Measurements from ENCODE around the gene HBS1L.

The HBS1L gene

DNA sequence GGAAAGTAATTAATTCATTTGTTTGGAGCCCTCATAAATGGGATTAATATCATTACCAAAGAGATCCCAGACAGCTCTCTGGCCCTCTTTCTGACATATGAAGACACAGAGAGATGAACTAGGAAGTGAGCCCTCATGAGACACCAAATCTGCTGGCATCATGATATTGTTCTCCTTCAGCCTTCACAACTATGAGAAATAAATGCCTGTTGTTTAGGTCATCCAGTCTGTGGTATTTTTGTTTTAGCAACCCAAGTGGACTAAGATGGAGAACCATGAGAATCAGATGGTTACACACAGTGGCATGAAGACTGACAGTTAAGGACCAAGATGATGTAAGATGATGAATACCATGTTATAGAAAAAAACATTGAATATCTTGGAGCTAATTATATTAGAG lies 16.9 kb upstream of the HBS1L start:
- no peak overlapping the region for H2BK5ac ChIP-seq (ENCODE audit: low read length)
- DNase-seq (ENCODE audit: low spot score), result no peak
- no peak overlapping the region for H3K23ac ChIP-seq (ENCODE audit: low read depth, low read length, poor library complexity)
- no peaks in the 10 kb centered on the region for H3K9me3 ChIP-seq (replicated peaks in 1 of 2; ENCODE audit: control insufficient read depth in 2 of 2, insufficient read depth in 1 of 2, low read depth in 1 of 2, low read length in 2 of 2)
- H3K27me3 ChIP-seq (ENCODE audit: control insufficient read depth in 3 of 3, insufficient read depth in 3 of 3, low read depth in 1 of 3, low read length in 3 of 3), result no peaks in the 10 kb centered on the region
- no peak overlapping the region for H3K4ac ChIP-seq (ENCODE audit: low read length)
- H3K9ac ChIP-seq (ENCODE audit: low read depth, low read length, poor library complexity), result no peak overlapping the region
- no peak overlapping the region for H3K27ac ChIP-seq (replicated peaks; ENCODE audit: low read length)
- H3K4me3 ChIP-seq (ENCODE audit: low read length in 2 of 2), result no peak overlapping the region
- H3K4me2 ChIP-seq (ENCODE audit: insufficient read depth, low read length, poor library complexity, severe bottlenecking), result no peak overlapping the region
- H2BK15ac ChIP-seq (ENCODE audit: low read length), result no peak overlapping the region
- no peak overlapping the region for H2BK120ac ChIP-seq (ENCODE audit: low read depth, low read length)
- no peaks in the 10 kb centered on the region for H3K79me1 ChIP-seq (ENCODE audit: low read depth, low read length)
- no peak overlapping the region for H3K18ac ChIP-seq (ENCODE audit: low read length)
- H4K91ac ChIP-seq (ENCODE audit: low read depth, low read length, poor library complexity), result no peak overlapping the region
- H3K4me1 ChIP-seq (ENCODE audit: control insufficient read depth in 2 of 2, insufficient read depth in 1 of 2, low read depth in 1 of 2, low read length in 2 of 2), result no peaks in the 10 kb centered on the region
- no peaks in the 10 kb centered on the region for H3K36me3 ChIP-seq (replicated peaks in 1 of 2; ENCODE audit: control insufficient read depth in 2 of 2, insufficient read depth in 2 of 2, low read length in 2 of 2)
- H4K8ac ChIP-seq (ENCODE audit: low read depth, low read length), result no peak overlapping the region
- H2AK5ac ChIP-seq (ENCODE audit: low read depth, low read length), result no peak overlapping the region
- H2BK12ac ChIP-seq (ENCODE audit: low read length), result no peak overlapping the region
- H2AFZ ChIP-seq (ENCODE audit: low read length), result no peak overlapping the region
- H3K14ac ChIP-seq (ENCODE audit: low read length), result no peak overlapping the region

DNA sequence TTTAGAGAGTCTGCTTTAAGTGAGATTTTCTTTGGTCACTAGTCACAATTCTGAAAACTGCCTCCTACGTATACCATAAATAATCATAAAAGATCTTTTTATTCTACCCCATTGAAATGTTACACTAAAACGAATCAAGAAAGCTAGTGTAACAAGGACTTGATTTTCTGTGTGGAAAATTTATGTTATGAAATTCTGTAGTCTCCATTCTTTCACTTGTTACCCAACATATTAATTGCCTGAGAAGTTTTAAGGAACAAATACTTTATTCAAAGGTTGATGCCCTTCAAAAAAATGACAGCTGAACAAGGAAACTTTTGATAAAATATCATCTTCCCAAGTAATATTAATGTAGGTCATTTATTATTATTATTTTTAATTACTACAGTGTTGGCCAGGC lies 13.3 kb upstream of the HBS1L start:
- Histone ChIP-seq H2AK5ac (ENCODE audit: low read depth, low read length) (no peak overlapping the region), H2AFZ (ENCODE audit: low read length) (no peak overlapping the region), H3K27me3 (ENCODE audit: control insufficient read depth in 3 of 3, insufficient read depth in 3 of 3, low read depth in 1 of 3, low read length in 3 of 3) (no peaks in the 10 kb centered on the region), H3K27ac (replicated peaks; ENCODE audit: low read length) (no peak overlapping the region), H2BK120ac (ENCODE audit: low read depth, low read length) (no peak overlapping the region), H2BK5ac (ENCODE audit: low read length) (no peak overlapping the region), H3K79me1 (ENCODE audit: low read depth, low read length) (no peaks in the 10 kb centered on the region), H3K4me2 (ENCODE audit: insufficient read depth, low read length, poor library complexity, severe bottlenecking) (no peak overlapping the region), H3K23ac (ENCODE audit: low read depth, low read length, poor library complexity) (no peak overlapping the region), H3K36me3 (replicated peaks in 1 of 2; ENCODE audit: control insufficient read depth in 2 of 2, insufficient read depth in 2 of 2, low read length in 2 of 2) (no peaks in the 10 kb centered on the region), H3K4me3 (ENCODE audit: low read length in 2 of 2) (no peak overlapping the region), H3K14ac (ENCODE audit: low read length) (no peak overlapping the region), H2BK15ac (ENCODE audit: low read length) (no peak overlapping the region), H3K4ac (ENCODE audit: low read length) (no peak overlapping the region), H3K18ac (ENCODE audit: low read length) (no peak overlapping the region), H4K8ac (ENCODE audit: low read depth, low read length) (no peak overlapping the region), H3K4me1 (ENCODE audit: control insufficient read depth in 2 of 2, insufficient read depth in 1 of 2, low read depth in 1 of 2, low read length in 2 of 2) (no peaks in the 10 kb centered on the region), H3K9me3 (replicated peaks in 1 of 2; ENCODE audit: control insufficient read depth in 2 of 2, insufficient read depth in 1 of 2, low read depth in 1 of 2, low read length in 2 of 2) (no peaks in the 10 kb centered on the region), H3K9ac (ENCODE audit: low read depth, low read length, poor library complexity) (no peak overlapping the region), H2BK12ac (ENCODE audit: low read length) (no peak overlapping the region), H4K91ac (ENCODE audit: low read depth, low read length, poor library complexity) (no peak overlapping the region)
- no peak for DNase-seq (ENCODE audit: low spot score)
- no CpG with 5 or more reads among the region's 2 CpGs for WGBS, 2 donors (ENCODE audit: extremely low coverage in 2 of 2, insufficient read length in 2 of 2, insufficient replicate concordance in 1 of 2)

DNA sequence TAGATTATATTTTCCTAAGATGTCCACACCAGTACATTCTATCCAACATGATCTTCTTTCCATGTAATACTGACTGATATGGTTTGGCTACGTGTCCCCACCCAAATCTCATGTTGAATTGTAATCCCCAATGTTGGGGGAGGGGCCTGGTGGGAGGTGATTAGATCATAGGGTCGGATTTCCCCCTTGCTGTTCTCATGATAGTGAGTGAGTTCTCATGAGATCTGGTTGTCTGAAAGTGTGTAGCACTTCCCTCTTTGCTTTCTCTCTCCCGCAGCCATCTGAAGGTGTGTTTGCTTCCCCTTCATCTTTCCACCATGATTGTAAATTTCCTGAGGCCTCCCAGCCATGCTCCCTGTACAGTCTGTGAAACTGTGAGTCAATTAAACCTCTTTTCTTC lies 12.2 kb upstream of the HBS1L start:
- WGBS, 2 donors (ENCODE audit: extremely low coverage in 2 of 2, insufficient read length in 2 of 2, insufficient replicate concordance in 1 of 2), result no CpG with 5 or more reads among the region's 3 CpGs

DNA sequence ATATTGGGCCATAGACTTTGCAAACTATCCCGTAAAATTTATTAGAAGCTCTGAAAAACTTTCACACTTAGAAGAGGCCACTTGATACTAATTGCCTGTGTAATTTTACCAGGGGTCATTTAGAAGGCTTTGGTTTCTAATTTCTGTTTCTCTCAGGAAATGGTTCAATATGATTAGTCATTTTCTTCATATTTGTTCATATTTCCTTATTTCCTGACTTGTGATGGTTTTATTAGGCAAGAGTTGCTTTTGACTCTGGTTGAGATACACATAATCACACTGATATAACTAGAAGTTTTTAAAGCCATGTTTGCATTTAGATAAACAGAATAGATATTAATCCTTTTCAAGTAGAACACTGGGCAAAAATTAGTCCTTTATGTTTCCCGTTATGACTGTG lies 11.8 kb upstream of the HBS1L start:
- Histone ChIP-seq H3K23ac (ENCODE audit: low read depth, low read length, poor library complexity) (no peak overlapping the region), H3K79me1 (ENCODE audit: low read depth, low read length) (no peaks in the 10 kb centered on the region), H2AK5ac (ENCODE audit: low read depth, low read length) (no peak overlapping the region), H3K4me2 (ENCODE audit: insufficient read depth, low read length, poor library complexity, severe bottlenecking) (no peak overlapping the region), H3K36me3 (replicated peaks in 1 of 2; ENCODE audit: control insufficient read depth in 2 of 2, insufficient read depth in 2 of 2, low read length in 2 of 2) (no peaks in the 10 kb centered on the region), H2BK5ac (ENCODE audit: low read length) (no peak overlapping the region), H3K4me1 (ENCODE audit: control insufficient read depth in 2 of 2, insufficient read depth in 1 of 2, low read depth in 1 of 2, low read length in 2 of 2) (no peaks in the 10 kb centered on the region), H2BK120ac (ENCODE audit: low read depth, low read length) (no peak overlapping the region), H3K18ac (ENCODE audit: low read length) (no peak overlapping the region), H4K8ac (ENCODE audit: low read depth, low read length) (no peak overlapping the region), H3K27me3 (ENCODE audit: control insufficient read depth in 3 of 3, insufficient read depth in 3 of 3, low read depth in 1 of 3, low read length in 3 of 3) (no peaks in the 10 kb centered on the region), H3K4ac (ENCODE audit: low read length) (no peak overlapping the region), H2AFZ (ENCODE audit: low read length) (no peak overlapping the region), H2BK15ac (ENCODE audit: low read length) (no peak overlapping the region), H4K91ac (ENCODE audit: low read depth, low read length, poor library complexity) (no peak overlapping the region), H3K9me3 (replicated peaks in 1 of 2; ENCODE audit: control insufficient read depth in 2 of 2, insufficient read depth in 1 of 2, low read depth in 1 of 2, low read length in 2 of 2) (no peaks in the 10 kb centered on the region), H3K4me3 (ENCODE audit: low read length in 2 of 2) (no peak overlapping the region), H3K27ac (replicated peaks; ENCODE audit: low read length) (no peak overlapping the region), H3K14ac (ENCODE audit: low read length) (no peak overlapping the region), H2BK12ac (ENCODE audit: low read length) (no peak overlapping the region), H3K9ac (ENCODE audit: low read depth, low read length, poor library complexity) (no peak overlapping the region)
- WGBS, 2 donors (ENCODE audit: extremely low coverage in 2 of 2, insufficient read length in 2 of 2, insufficient replicate concordance in 1 of 2), result no CpG with 5 or more reads among the region's 2 CpGs
- no peak for DNase-seq (ENCODE audit: low spot score)

More for the DNA sequence above, 12.2 kb upstream of the HBS1L start:
- Histone ChIP-seq H3K9ac (ENCODE audit: low read depth, low read length, poor library complexity) (no peak overlapping the region), H4K91ac (ENCODE audit: low read depth, low read length, poor library complexity) (no peak overlapping the region), H2AK5ac (ENCODE audit: low read depth, low read length) (no peak overlapping the region), H3K9me3 (replicated peaks in 1 of 2; ENCODE audit: control insufficient read depth in 2 of 2, insufficient read depth in 1 of 2, low read depth in 1 of 2, low read length in 2 of 2) (no peaks in the 10 kb centered on the region), H3K4me2 (ENCODE audit: insufficient read depth, low read length, poor library complexity, severe bottlenecking) (no peak overlapping the region), H3K4me3 (ENCODE audit: low read length in 2 of 2) (no peak overlapping the region), H3K79me1 (ENCODE audit: low read depth, low read length) (no peaks in the 10 kb centered on the region), H2BK15ac (ENCODE audit: low read length) (no peak overlapping the region), H3K4me1 (ENCODE audit: control insufficient read depth in 2 of 2, insufficient read depth in 1 of 2, low read depth in 1 of 2, low read length in 2 of 2) (no peaks in the 10 kb centered on the region), H3K27me3 (ENCODE audit: control insufficient read depth in 3 of 3, insufficient read depth in 3 of 3, low read depth in 1 of 3, low read length in 3 of 3) (no peaks in the 10 kb centered on the region), H4K8ac (ENCODE audit: low read depth, low read length) (no peak overlapping the region), H2BK12ac (ENCODE audit: low read length) (no peak overlapping the region), H2BK5ac (ENCODE audit: low read length) (no peak overlapping the region), H2BK120ac (ENCODE audit: low read depth, low read length) (no peak overlapping the region), H3K18ac (ENCODE audit: low read length) (no peak overlapping the region), H3K4ac (ENCODE audit: low read length) (no peak overlapping the region), H2AFZ (ENCODE audit: low read length) (peak overlapping the region; percentile 23), H3K14ac (ENCODE audit: low read length) (no peak overlapping the region), H3K36me3 (replicated peaks in 1 of 2; ENCODE audit: control insufficient read depth in 2 of 2, insufficient read depth in 2 of 2, low read length in 2 of 2) (no peaks in the 10 kb centered on the region), H3K27ac (replicated peaks; ENCODE audit: low read length) (no peak overlapping the region), H3K23ac (ENCODE audit: low read depth, low read length, poor library complexity) (no peak overlapping the region)
- DNase-seq (ENCODE audit: low spot score), result no peak
